IMR-90 (cell line): Measurements from ENCODE around the gene NUBP2. TPM values are rescaled to one million over a fixed set of nuclear protein-coding genes. Genes with fewer than 3 reads are reported as not detected.

Experiments
- ATAC-seq: fragments of 200-7000 bp; cut with Tn5 transposase; 2 replicates; pipeline ENCODE4 v1.9.1; 2020; ENCODE audit warnings: low read depth, mild to moderate bottlenecking, moderate library complexity
- BruUV-seq: library from RNA; stranded (reverse); fragments of 400-500 nt; replicated peaks from 2 replicates; lab custom pipeline; 2021; lab: Mats Ljungman, UMichigan
- CTCF ChIA-PET: fragments of 300-600 bp; formaldehyde crosslinking; extraction: SDS; loops from one replicate; lab custom pipeline; 2021; ENCODE audit warnings: antibody characterized with exemption; lab: Yijun Ruan, JAX
- POLR2A ChIA-PET: fragments of 300-600 bp; sonication (Branson Sonifier 250); formaldehyde crosslinking; loops from one replicate; lab custom pipeline; 2022; ENCODE audit warnings: antibody characterized with exemption; ENCODE audit not compliant: unreplicated experiment; lab: Charles Lee
- DNase-seq: peaks from one replicate; pipeline ENCODE4 v3.0.0; 2013
- H2AFZ ChIP-seq: replicated peaks from 2 replicates; pipeline ENCODE3; 2013; ENCODE audit warnings: low read length, mild to moderate bottlenecking; ENCODE audit not compliant: poor library complexity
- H2AK5ac ChIP-seq: 2 replicates; pipeline ENCODE4 v1.6.1; 2013; ENCODE audit warnings: low read depth, low read length, inconsistent platforms
- H2AK9ac ChIP-seq: replicated peaks from 2 replicates; pipeline ENCODE3; 2013; ENCODE audit warnings: mild to moderate bottlenecking, low read depth, low read length, moderate library complexity; ENCODE audit not compliant: poor library complexity
- H2BK120ac ChIP-seq: 2 replicates; pipeline ENCODE4 v1.6.1; 2013; ENCODE audit warnings: low read depth, low read length, inconsistent platforms
- H2BK15ac ChIP-seq: 3 replicates; pipeline ENCODE4 v1.6.1; 2013; ENCODE audit warnings: low read depth, low read length, inconsistent platforms
- H2BK20ac ChIP-seq: 2 replicates; pipeline ENCODE4 v1.6.1; 2013; ENCODE audit warnings: low read depth, mild to moderate bottlenecking, inconsistent platforms, low read length, moderate library complexity
- H2BK5ac ChIP-seq: 2 replicates; pipeline ENCODE4 v1.6.1; 2013; ENCODE audit warnings: mild to moderate bottlenecking, low read depth, low read length, inconsistent platforms; ENCODE audit not compliant: poor library complexity, severe bottlenecking
- H3K14ac ChIP-seq: replicated peaks from 2 replicates; pipeline ENCODE4 v1.6.1; 2013; ENCODE audit warnings: low read depth, low read length, inconsistent platforms
- H3K18ac ChIP-seq: 2 replicates; pipeline ENCODE4 v1.6.1; 2013; ENCODE audit warnings: low read depth, low read length, control low read depth
- H3K23ac ChIP-seq: 2 replicates; pipeline ENCODE4 v1.6.1; 2013; ENCODE audit warnings: low read depth, low read length, inconsistent platforms
- H3K27ac ChIP-seq: 2 replicates; pipeline ENCODE4 v1.5.1; 2013; ENCODE audit warnings: mild to moderate bottlenecking, control low read depth, low read length; ENCODE audit not compliant: insufficient read depth
- H3K27me3 ChIP-seq: 2 replicates; pipeline ENCODE4 v1.6.1; 2013; ENCODE audit warnings: low read length; ENCODE audit not compliant: control insufficient read depth, insufficient read depth
- H3K36me3 ChIP-seq: 2 replicates; pipeline ENCODE4 v1.6.1; 2013; ENCODE audit warnings: low read length, mixed read lengths; ENCODE audit not compliant: control insufficient read depth, insufficient read depth
- H3K4ac ChIP-seq: 2 replicates; pipeline ENCODE4 v1.6.1; 2013; ENCODE audit warnings: low read depth, low read length, inconsistent platforms
- H3K4me1 ChIP-seq: 2 replicates; pipeline ENCODE4 v1.6.1; 2013; ENCODE audit warnings: low read length, mixed read lengths; ENCODE audit not compliant: control insufficient read depth, insufficient read depth
- H3K4me2 ChIP-seq: 2 replicates; pipeline ENCODE4 v1.6.1; 2013; ENCODE audit warnings: low read depth, mild to moderate bottlenecking, control low read depth, low read length, moderate library complexity
- H3K4me3 ChIP-seq: 2 replicates; pipeline ENCODE4 v1.5.1; 2013; ENCODE audit warnings: low read depth, mild to moderate bottlenecking, control low read depth, low read length, moderate library complexity; ENCODE audit not compliant: insufficient read depth
- H3K56ac ChIP-seq: 2 replicates; pipeline ENCODE4 v1.6.1; 2013; ENCODE audit warnings: low read length, inconsistent platforms; ENCODE audit not compliant: insufficient read depth; ENCODE audit errors: extremely low read depth
- H3K79me1 ChIP-seq, 2 experiments: 2 replicates each; pipeline ENCODE4 v1.6.1; 2013; ENCODE audit warnings: low read length in 2 of 2, inconsistent platforms in 1 of 2, low read depth in 1 of 2
- H3K9ac ChIP-seq: 2 replicates; pipeline ENCODE4 v1.6.1; 2013; ENCODE audit warnings: low read depth, low read length, control low read depth
- H3K9me1 ChIP-seq: 2 replicates; pipeline ENCODE4 v1.6.1; 2013; ENCODE audit warnings: low read length, inconsistent platforms; ENCODE audit not compliant: insufficient read depth
- H3K9me3 ChIP-seq: 2 replicates; pipeline ENCODE4 v1.6.1; 2013; ENCODE audit warnings: low read length; ENCODE audit not compliant: control insufficient read depth, insufficient read depth
- H4K20me1 ChIP-seq: 2 replicates; pipeline ENCODE4 v1.6.1; 2013; ENCODE audit warnings: low read length, inconsistent platforms; ENCODE audit not compliant: insufficient read depth
- H4K5ac ChIP-seq: 2 replicates; pipeline ENCODE4 v1.6.1; 2013; ENCODE audit warnings: mild to moderate bottlenecking, low read depth, low read length, control low read depth
- H4K8ac ChIP-seq, 2 experiments: 2 replicates each; pipeline ENCODE4 v1.6.1; 2013; ENCODE audit warnings: low read depth in 2 of 2, low read length in 2 of 2, control low read depth in 1 of 2, inconsistent platforms in 1 of 2
- H4K91ac ChIP-seq: 2 replicates; pipeline ENCODE4 v1.6.1; 2013; ENCODE audit warnings: low read depth, low read length, inconsistent platforms; ENCODE audit not compliant: insufficient read depth
- BHLHE40 ChIP-seq: fragments of 150-350 bp; IDR thresholded peaks from 2 replicates; pipeline ENCODE4 v1.6.1; 2016; ENCODE audit warnings: mild to moderate bottlenecking, low read depth, low read length
- CEBPB ChIP-seq: IDR thresholded peaks from 2 replicates; pipeline ENCODE4 v1.6.1; 2012; ENCODE audit warnings: low read depth, low read length, improper control_type of control experiment
- CHD1 ChIP-seq: IDR thresholded peaks from 2 replicates; pipeline ENCODE4 v1.6.1; 2012; ENCODE audit warnings: low read depth, low read length, improper control_type of control experiment
- FOS ChIP-seq: fragments of 150-350 bp; IDR thresholded peaks from 2 replicates; pipeline ENCODE4 v1.6.1; 2016; ENCODE audit warnings: low read depth, low read length
- MAFK ChIP-seq: IDR thresholded peaks from 2 replicates; pipeline ENCODE4 v1.6.1; 2012; ENCODE audit warnings: low read depth, low read length, improper control_type of control experiment
- MAZ ChIP-seq: IDR thresholded peaks from 2 replicates; pipeline ENCODE4 v1.6.1; 2012; ENCODE audit warnings: low read depth, mild to moderate bottlenecking, low read length, improper control_type of control experiment, moderate library complexity, borderline replicate concordance
- MXI1 ChIP-seq: IDR thresholded peaks from 2 replicates; pipeline ENCODE4 v1.6.1; 2012; ENCODE audit warnings: low read depth, mild to moderate bottlenecking, low read length, moderate library complexity, borderline replicate concordance
- NFE2L2 ChIP-seq: fragments of 150-350 bp; IDR thresholded peaks from 2 replicates; pipeline ENCODE4 v1.6.1; 2016; ENCODE audit warnings: low read depth, mild to moderate bottlenecking, low read length
- POLR2A ChIP-seq: IDR thresholded peaks from 2 replicates; pipeline ENCODE4 v1.6.1; 2012; ENCODE audit warnings: mild to moderate bottlenecking, low read depth, low read length
- RAD21 ChIP-seq: IDR thresholded peaks from 2 replicates; pipeline ENCODE4 v1.6.1; 2012; ENCODE audit warnings: low read length, improper control_type of control experiment
- RCOR1 ChIP-seq: IDR thresholded peaks from 2 replicates; pipeline ENCODE4 v1.6.1; 2012; ENCODE audit warnings: mild to moderate bottlenecking, low read length, improper control_type of control experiment; ENCODE audit not compliant: insufficient replicate concordance
- SMC3 ChIP-seq: fragments of 150-350 bp; IDR thresholded peaks from 2 replicates; pipeline ENCODE4 v1.6.1; 2016; ENCODE audit warnings: low read depth, mild to moderate bottlenecking, antibody characterized with exemption, low read length, moderate library complexity
- WGBS, 2 experiments: methylation state at CpG; one replicate each; pipeline versions ENCODE4 v1.1.5 to v1.1.7; 2013; ENCODE audit warnings: missing lambda C conversion rate in 2 of 2; ENCODE audit not compliant: insufficient read length in 1 of 2; ENCODE audit errors: extremely low coverage in 2 of 2; 5-methylcytosine and 5-hydroxymethylcytosine counted together
- dilution Hi-C: fragments of 300-500 bp; cut with HindIII; formaldehyde crosslinking; loops from one replicate; pipeline ENCODE4 v1.14.3; 2018; ENCODE audit warnings: low sequenced_read_pairs; ENCODE audit not compliant: unreplicated experiment
- in situ Hi-C: fragments of 300-500 bp; cut with MboI; formaldehyde crosslinking; loops from 3 replicates; pipeline ENCODE4 v1.14.3; 2019; ENCODE audit warnings: low sequenced_read_pairs, inconsistent platforms, mixed read lengths
- intact Hi-C: fragments of 100-400 bp; cut with micrococcal nuclease; formaldehyde crosslinking; loops from 2 replicates; pipeline ENCODE4 v1.10.0; 2022
- polyA plus RNA-seq, 3 experiments: library from polyadenylated mRNA; depleted of rRNA; stranded (reverse); fragments of >200 nt; gene quantifications; 2 replicates each; pipeline ENCODE4 v1.2.3, GENCODE V29; 2012; ENCODE audit warnings: low replicate concordance in 1 of 3
- total RNA-seq: library from RNA; depleted of rRNA; stranded (reverse); fragments of >200 nt; gene quantifications from 2 replicates; pipeline ENCODE4 v1.2.3, GENCODE V29; 2012
- TF ChIP-seq, protein P1 (sequence below): fragments of 150-350 bp; IDR thresholded peaks from 2 replicates; pipeline ENCODE4 v1.6.1; 2016; ENCODE audit warnings: low read depth, mild to moderate bottlenecking, low read length, moderate library complexity, borderline replicate concordance
- TF ChIP-seq, protein P2 (sequence below): fragments of 150-350 bp; IDR thresholded peaks from 2 replicates; pipeline ENCODE4 v1.6.1; 2017; ENCODE audit warnings: mild to moderate bottlenecking, antibody characterized with exemption, low read length, low read depth

The NUBP2 gene
- total and polyA plus RNA-seq, 2 of the 4 experiments (the other 2 are of a cell fraction): 62.6 to 131 TPM

DNA sequence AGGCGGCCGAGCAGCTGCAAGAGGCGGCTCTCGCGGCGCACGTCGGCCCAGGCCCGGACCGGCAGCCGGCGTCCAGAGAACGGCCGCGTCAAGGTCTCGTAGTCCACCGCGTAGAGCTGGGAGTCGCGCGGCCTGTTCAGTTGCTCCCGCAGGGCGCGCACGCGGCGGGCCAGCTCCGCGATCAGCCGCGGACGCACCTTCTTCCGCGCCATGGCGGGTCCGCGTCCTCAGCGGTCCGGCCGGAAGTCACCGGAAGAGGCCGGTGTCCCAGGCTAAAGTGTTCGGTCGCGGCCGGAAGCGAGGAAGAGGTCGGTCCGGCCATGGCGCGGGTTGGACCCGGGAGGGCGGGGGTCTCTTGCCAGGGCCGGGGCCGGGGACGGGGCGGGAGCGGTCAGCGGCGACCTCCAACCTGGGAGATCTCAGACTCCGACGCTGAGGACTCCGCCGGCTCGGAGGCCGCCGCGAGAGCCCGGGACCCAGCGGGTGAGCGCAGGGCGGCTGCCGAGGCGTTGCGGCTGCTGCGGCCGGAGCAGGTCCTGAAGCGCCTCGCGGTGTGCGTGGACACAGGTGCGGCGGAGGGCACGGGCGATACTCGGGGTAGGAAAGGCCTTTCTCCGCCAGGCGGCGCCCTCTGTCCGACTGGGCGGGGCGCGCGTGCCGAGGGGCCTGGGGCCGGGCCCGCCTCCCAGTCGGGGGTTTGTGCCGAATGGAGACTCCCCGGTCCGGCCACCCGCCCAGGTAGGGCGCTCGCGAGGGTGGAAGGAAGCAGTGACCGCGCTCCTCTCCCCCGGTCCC is 9.7 kb upstream of the NUBP2 start, which contains the start of gene MRPS34:
MRPS34 (minus strand) TSS at position 227 of the 795 bp plus-strand sequence; CDS start at position 212, 15 bp downstream.
- no peaks in the 10 kb centered on the region for H3K27me3 ChIP-seq
- peak within 1 kb of the TSS; percentile 94 for H2AFZ ChIP-seq
- WGBS, 2 experiments: 0% methylated on average over 26 of the region's 108 CpGs; no CpG with 5 or more reads in 1 of the 2 experiments
- H4K91ac ChIP-seq: peak within 1 kb of the TSS; percentile 84
- peak within 1 kb of the TSS; percentile 85 for H3K27ac ChIP-seq
- peak within 1 kb of the TSS; percentile 93 for H2AK5ac ChIP-seq
- H2BK15ac ChIP-seq: no peak within 1 kb of the TSS
- peak within 1 kb of the TSS; percentile 51 for H3K56ac ChIP-seq
- no peak within 1 kb of the TSS for H2BK120ac ChIP-seq
- 0 out of 2 replicates have a peak, but pooled peaks cover 3% of the 10 kb centered on the region for H3K9me1 ChIP-seq
- H3K23ac ChIP-seq: peak within 1 kb of the TSS; percentile 69
- peak within 1 kb of the TSS; percentile 68 for H4K5ac ChIP-seq
- intact Hi-C loops (no loop called here), dilution Hi-C loops (no loop called here), in situ Hi-C loops (no loop called here)
- peak; percentile 83 for DNase-seq
- peak within 1 kb of the TSS; percentile 85 for H3K4ac ChIP-seq
- H3K18ac ChIP-seq: no peak within 1 kb of the TSS
- peaks cover 32% of the 10 kb centered on the region; the same call in 1 of the 2 replicates for H3K36me3 ChIP-seq
- no TSS peak for BruUV-seq
- H4K8ac ChIP-seq: peak within 1 kb of the TSS; percentile 77 to 92
- peaks cover 13% of the 10 kb centered on the region for H3K4me1 ChIP-seq
- no peaks in the 10 kb centered on the region for H3K9me3 ChIP-seq
- peak within 1 kb of the TSS; percentile 93 for H3K4me3 ChIP-seq
- no peak within 1 kb of the TSS for H2BK20ac ChIP-seq
- peak within 1 kb of the TSS; percentile 93 for H3K4me2 ChIP-seq
- peak within 1 kb of the TSS; percentile 63 for H3K14ac ChIP-seq
- CTCF ChIA-PET: interaction anchor here (0.8 to 0.9 kb wide), 3 partner anchors 10 to 67 kb away, joined by 3 read pairs; partner anchors contain the start of genes NUBP2 and SPSB3
- H2AK9ac ChIP-seq: peak within 1 kb of the TSS; percentile 100
- peak within 1 kb of the TSS; percentile 78 for H2BK5ac ChIP-seq
- peaks cover 12 to 55% of the 10 kb centered on the region in 2 experiments for H3K79me1 ChIP-seq
- peaks cover 34% of the 10 kb centered on the region for H4K20me1 ChIP-seq
- ATAC-seq: peak; percentile 60
- H3K9ac ChIP-seq: peak within 1 kb of the TSS; percentile 88
- POLR2A ChIA-PET: no interaction called here
- TF ChIP-seq CHD1 (peak; percentile 66; the same call in 1 of the 2 replicates), CEBPB (no peak), SMC3 (peak; percentile 30; the same call in 1 of the 2 replicates), MXI1 (peak; percentile 75; the same call in 1 of the 2 replicates), POLR2A (no peak), BHLHE40 (peak; percentile 90), NFE2L2 (no peak), MAZ (peak; percentile 71; the same call in 1 of the 2 replicates), FOS (peak; percentile 5; the same call in 1 of the 2 replicates), MAFK (no peak), RAD21 (peak; percentile 34), RCOR1 (no peak)
- TF ChIP-seq, protein P1, sequence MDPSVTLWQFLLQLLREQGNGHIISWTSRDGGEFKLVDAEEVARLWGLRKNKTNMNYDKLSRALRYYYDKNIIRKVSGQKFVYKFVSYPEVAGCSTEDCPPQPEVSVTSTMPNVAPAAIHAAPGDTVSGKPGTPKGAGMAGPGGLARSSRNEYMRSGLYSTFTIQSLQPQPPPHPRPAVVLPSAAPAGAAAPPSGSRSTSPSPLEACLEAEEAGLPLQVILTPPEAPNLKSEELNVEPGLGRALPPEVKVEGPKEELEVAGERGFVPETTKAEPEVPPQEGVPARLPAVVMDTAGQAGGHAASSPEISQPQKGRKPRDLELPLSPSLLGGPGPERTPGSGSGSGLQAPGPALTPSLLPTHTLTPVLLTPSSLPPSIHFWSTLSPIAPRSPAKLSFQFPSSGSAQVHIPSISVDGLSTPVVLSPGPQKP: 0 out of 2 replicates have a peak, but pooled peaks have one; percentile 44
- TF ChIP-seq, protein P2, sequence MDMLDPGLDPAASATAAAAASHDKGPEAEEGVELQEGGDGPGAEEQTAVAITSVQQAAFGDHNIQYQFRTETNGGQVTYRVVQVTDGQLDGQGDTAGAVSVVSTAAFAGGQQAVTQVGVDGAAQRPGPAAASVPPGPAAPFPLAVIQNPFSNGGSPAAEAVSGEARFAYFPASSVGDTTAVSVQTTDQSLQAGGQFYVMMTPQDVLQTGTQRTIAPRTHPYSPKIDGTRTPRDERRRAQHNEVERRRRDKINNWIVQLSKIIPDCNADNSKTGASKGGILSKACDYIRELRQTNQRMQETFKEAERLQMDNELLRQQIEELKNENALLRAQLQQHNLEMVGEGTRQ: no peak
